K562 (cell line): Measurements from ENCODE around the gene BTN3A1. TPM values are rescaled to one million over a fixed set of nuclear protein-coding genes. Genes with fewer than 3 reads are reported as not detected.
A peak's percentile ranks its signal among the peaks of the same experiment; 100 is the strongest.

ENCODE experiments used
- ATF4 ChIP-seq: fragments of 450-650 bp; formaldehyde crosslinking; IDR thresholded peaks from 2 replicates; pipeline ENCODE4 v1.4.0; 2022; ENCODE audit warnings: mild to moderate bottlenecking, moderate library complexity
- CXXC5 ChIP-seq: fragments of 250-450 bp; sonication (Bioruptor Pico); IDR thresholded peaks from 2 replicates; pipeline ENCODE4 v1.8.0; 2022; ENCODE audit warnings: inconsistent platforms, mild to moderate bottlenecking, moderate library complexity
- ETV1 ChIP-seq: fragments of 450-650 bp; conservative IDR thresholded peaks from 2 replicates; pipeline ENCODE4 v1.6.1; 2016; ENCODE audit warnings: missing genetic modification characterization, control low read depth, low read depth, missing compliant biosample characterization
- FOXA3 ChIP-seq, 2 experiments: fragments of 450-650 bp in 1 of 2; sonication (generic) in 1 of 2; formaldehyde crosslinking; IDR thresholded peaks in 1 of 2; conservative IDR thresholded peaks in 1 of 2; 2 replicates each; pipeline versions ENCODE4 v1.4.0 to v1.8.0; 2020 to 2022; ENCODE audit warnings: mild to moderate bottlenecking in 2 of 2, missing genetic modification reagents in 1 of 2
- GTF3C2 ChIP-seq: IDR thresholded peaks from 3 replicates; pipeline ENCODE4 v1.6.1; 2011; ENCODE audit warnings: borderline replicate concordance, mild to moderate bottlenecking, moderate library complexity; ENCODE audit not compliant: insufficient read length; ENCODE audit errors: extremely low read depth
- IFI16 ChIP-seq: fragments of 250-450 bp; sonication (Bioruptor Pico); IDR thresholded peaks from 2 replicates; pipeline ENCODE4 v2.1.2; 2022; ENCODE audit warnings: mild to moderate bottlenecking, inconsistent platforms
- KLF6 ChIP-seq: fragments of 250-450 bp; sonication (Bioruptor Pico); IDR thresholded peaks from 2 replicates; pipeline ENCODE4 v1.4.0; 2020; ENCODE audit warnings: mild to moderate bottlenecking, moderate library complexity, borderline replicate concordance
- PHF20 ChIP-seq: fragments of 450-650 bp; IDR thresholded peaks from 2 replicates; pipeline ENCODE4 v1.6.1; 2018; ENCODE audit not compliant: partially characterized antibody
- PHTF2 ChIP-seq: fragments of 250-450 bp; sonication (Bioruptor Pico); IDR thresholded peaks from 2 replicates; pipeline ENCODE4 v1.5.0; 2021; ENCODE audit warnings: mild to moderate bottlenecking
- RBM15 ChIP-seq: fragments of 200-400 bp; formaldehyde crosslinking; IDR thresholded peaks from 2 replicates; pipeline ENCODE4 v1.6.1; 2018; ENCODE audit warnings: mild to moderate bottlenecking, low read length, moderate library complexity; ENCODE audit not compliant: insufficient read depth
- SMAD3 ChIP-seq: fragments of 450-650 bp; formaldehyde crosslinking; conservative IDR thresholded peaks from 2 replicates; pipeline ENCODE4 v1.4.0; 2020; ENCODE audit warnings: mild to moderate bottlenecking
- ZFP1 ChIP-seq: fragments of 450-650 bp; formaldehyde crosslinking; IDR thresholded peaks from 2 replicates; pipeline ENCODE4 v1.4.0; 2020; ENCODE audit warnings: mild to moderate bottlenecking, mixed read lengths
- ZNF212 ChIP-seq: fragments of 450-650 bp; formaldehyde crosslinking; IDR thresholded peaks from 2 replicates; pipeline ENCODE4 v1.4.0; 2020; ENCODE audit warnings: mild to moderate bottlenecking
- ZNF561 ChIP-seq: fragments of 450-650 bp; formaldehyde crosslinking; conservative IDR thresholded peaks from 2 replicates; pipeline ENCODE4 v1.4.0; 2020; ENCODE audit warnings: mild to moderate bottlenecking, moderate library complexity
- polyA plus RNA-seq, 8 experiments: library from polyadenylated mRNA; depleted of rRNA in 4 of 8; stranded (reverse) in 5 of 8; unstranded in 3 of 8; fragments of >200 nt; fragmentation: Nextera tagmentation in 2 of 8; fragmentation: Illumina TruSeq in 1 of 8; extraction: Ambion mirVana in 2 of 8; extraction: Trizol in 1 of 8; gene quantifications; 2 replicates each; pipeline versions ENCODE4 v1.2.1 to v1.2.3, GENCODE V29; 2011 to 2014; ENCODE audit warnings: inconsistent platforms in 1 of 8, missing spikeins in 1 of 8
- total RNA-seq, 7 experiments: library from RNA; depleted of rRNA in 6 of 7; stranded (reverse); fragments of >200 nt in 6 of 7; fragmentation: Illumina TruSeq in 2 of 7; extraction: Trizol in 2 of 7; gene quantifications; 2 replicates each; pipeline versions ENCODE4 v1.2.1 to v1.2.3, GENCODE V29; 2011 to 2021; ENCODE audit warnings: low replicate concordance in 1 of 7

Gene BTN3A1
- total and polyA plus RNA-seq, 9 of the 15 experiments (the other 6 are each of a cell fraction or from before 2014, with no cell fraction given) = 0.84 to 8.5 (median 3.9) TPM

- TF ChIP-seq ATF4 (CRISPR knock-in tag) = no peak
- no peak for TF ChIP-seq ZFP1
- TF ChIP-seq FOXA3 (CRISPR knock-in tag; conservative IDR thresholded peaks at IDR 0.05 in 1 of 2, IDR thresholded peaks at IDR 0.05 in 1 of 2) = no peak
- TF ChIP-seq IFI16 (CRISPR knock-in tag) = no peak
- TF ChIP-seq PHTF2 (CRISPR knock-in tag) = no peak
- no peak for TF ChIP-seq ZNF561 (CRISPR knock-in tag)
- TF ChIP-seq GTF3C2 = no peak
- no peak for TF ChIP-seq KLF6
- no peak for TF ChIP-seq SMAD3 (CRISPR knock-in tag)
- TF ChIP-seq PHF20 = peak; percentile 33
- no peak; the same call in 1 of the 2 replicates for TF ChIP-seq CXXC5 (CRISPR knock-in tag)
- TF ChIP-seq ETV1 (tag) = no peak
- no peak for TF ChIP-seq RBM15
- TF ChIP-seq ZNF212 = no peak
Observed at GRCh38 chr6:26421259-26422144, 19.4 kb downstream of the BTN3A1 start (continued).
